HTR-8/SVneo (cell line): ENCODE data around the gene RNF141.

Experiments
- DNase-seq: peaks from one replicate; pipeline ENCODE4 v3.0.0; 2011; ENCODE audit warnings: low spot score, mixed read lengths; ENCODE audit not compliant: insufficient read length
- FAIRE-seq: peaks from 2 replicates; lab custom pipeline; 2011; peaks lifted over from hg19 to GRCh38; lab: Jason Lieb, UNC

The RNF141 gene

DNA sequence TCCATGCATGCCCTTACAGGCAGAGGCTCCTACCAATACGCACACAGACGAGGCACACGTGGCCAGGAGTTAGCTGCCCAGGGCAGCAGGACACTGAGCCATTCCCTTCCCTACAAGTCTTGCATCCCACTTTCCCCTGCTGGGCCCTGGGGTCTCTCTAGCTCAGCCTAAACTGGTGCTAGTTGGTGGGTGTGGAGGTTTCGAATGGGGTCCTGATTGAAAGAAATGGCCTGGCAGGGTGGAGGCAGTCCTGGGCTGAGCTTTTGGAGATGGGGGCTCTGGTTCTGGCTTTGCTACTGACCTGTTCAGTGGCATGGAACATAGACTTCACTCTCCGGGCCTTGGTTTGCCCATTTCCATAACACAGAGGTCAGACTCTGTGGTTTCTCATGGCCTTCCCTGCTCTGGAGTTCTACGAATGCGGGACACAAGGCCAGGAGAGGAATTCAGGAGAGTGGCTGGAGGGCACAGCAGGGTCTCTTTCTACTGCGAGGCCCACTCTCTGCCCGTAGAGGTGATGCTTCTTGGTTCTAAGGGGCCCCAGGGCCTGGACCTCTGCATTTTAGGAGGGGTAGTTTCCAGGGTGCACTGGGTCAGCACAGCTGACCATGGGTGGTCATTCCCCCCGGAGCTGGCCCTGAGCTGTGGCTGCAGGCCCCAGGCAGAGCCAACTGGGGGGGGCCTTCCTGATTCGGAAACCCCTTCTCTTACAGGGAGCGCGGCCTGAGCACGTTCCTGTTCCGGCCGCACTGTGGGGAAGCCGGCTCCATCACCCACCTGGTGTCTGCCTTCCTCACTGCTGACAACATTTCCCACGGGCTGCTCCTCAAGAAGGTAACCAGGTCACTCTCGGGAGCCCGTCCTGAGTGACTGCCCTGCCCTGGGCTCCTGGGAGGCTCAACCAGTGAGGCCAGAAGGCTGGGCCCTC is 40.0 kb downstream of the RNF141 start:
- no peak for FAIRE-seq
- DNase-seq, result no peak

DNA sequence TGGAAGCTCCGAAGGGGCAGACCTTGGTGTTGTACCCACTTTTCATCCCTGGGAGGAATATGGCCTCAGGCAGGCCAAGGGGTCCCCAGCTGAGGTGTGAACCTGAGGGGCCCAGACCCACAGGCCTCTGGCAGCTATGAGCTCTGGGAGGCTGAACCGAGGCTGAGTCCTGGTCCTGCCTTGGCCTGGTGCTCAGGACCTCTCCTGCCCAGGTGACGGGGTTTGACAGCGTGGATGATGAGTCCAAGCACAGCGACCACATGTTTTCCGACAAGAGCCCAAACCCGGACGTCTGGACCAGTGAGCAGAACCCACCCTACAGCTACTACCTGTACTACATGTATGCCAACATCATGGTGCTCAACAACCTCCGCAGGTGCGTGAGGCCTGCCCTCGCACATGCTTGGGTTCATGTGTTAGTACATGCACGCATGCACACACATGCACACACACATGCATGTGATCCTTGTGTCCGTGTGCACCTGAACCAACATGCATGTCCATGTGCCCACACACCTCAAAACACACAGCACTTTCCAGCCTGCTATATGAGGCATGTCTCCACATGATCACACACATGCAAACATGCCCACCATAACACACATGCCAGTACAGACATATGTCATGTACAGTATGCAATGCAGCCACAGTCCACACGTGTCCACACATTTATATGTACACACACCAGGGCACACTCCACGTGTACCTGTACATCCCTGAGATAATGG is 40.9 kb downstream of the RNF141 start:
- DNase-seq, result no peak

DNA sequence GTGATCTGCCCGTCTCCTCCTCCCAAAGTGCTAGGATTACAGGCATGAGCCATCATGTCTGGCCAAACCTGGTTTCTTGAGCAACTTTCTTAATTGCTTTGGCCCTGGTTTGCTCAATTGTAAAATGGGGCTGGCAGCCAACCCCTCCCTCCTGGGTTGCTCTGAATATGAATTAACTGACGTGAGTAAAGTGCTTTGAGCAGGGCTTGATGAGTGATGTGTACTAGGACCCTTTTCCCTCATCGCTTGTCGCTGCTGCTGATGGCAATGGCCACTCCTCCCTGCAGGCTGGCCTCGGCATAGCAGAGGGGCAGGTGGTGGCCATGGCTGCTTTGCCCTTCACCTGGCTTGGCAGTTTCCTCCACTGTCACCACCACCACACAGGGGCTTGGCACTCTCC is 41.5 kb downstream of the RNF141 start:
- no peak for FAIRE-seq
- no peak for DNase-seq

More for the DNA sequence above, 40.9 kb downstream of the RNF141 start:
- FAIRE-seq, result peak; percentile 95

DNA sequence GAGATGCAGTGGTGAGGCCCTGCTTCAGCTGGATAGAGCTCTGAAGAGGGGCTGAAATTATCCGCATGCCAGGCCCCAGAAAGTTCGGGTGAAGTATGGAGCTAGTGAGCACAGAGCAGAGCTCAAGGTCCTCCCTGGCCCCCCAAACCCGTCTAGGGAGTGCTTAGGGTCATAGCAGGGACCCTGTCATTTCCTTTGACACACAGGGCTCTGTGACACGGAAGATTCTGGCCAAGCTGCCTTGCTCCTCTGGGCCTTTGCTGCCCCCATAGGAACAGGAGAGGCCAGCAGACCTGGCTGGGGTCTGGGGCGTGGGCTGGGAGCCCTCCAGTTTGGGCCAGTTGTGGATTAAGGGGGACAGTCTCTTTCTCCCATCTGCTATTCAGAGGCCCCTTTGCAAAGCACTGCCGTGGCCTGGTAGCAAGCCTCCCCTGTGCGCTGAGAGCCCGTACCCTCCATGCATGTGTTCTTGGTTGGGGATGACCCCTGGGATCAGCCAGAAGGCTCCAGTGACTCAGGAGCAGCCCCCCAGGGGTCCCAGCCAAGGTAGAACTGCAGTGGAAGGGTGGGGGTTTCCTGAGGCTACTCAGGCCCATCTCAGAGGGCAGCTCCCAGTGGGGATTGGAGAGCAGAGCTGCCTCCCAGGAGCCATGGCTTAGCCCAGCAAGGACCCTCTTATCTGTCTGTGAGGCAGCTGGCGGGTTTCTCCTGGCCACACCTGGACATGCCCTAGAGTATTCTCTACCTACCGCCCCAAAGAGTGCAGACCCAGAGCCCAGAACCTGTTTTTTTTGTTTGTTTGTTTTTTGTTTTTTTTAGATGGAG is 42.3 kb downstream of the RNF141 start:
- DNase-seq (no peak), FAIRE-seq (no peak)

DNA sequence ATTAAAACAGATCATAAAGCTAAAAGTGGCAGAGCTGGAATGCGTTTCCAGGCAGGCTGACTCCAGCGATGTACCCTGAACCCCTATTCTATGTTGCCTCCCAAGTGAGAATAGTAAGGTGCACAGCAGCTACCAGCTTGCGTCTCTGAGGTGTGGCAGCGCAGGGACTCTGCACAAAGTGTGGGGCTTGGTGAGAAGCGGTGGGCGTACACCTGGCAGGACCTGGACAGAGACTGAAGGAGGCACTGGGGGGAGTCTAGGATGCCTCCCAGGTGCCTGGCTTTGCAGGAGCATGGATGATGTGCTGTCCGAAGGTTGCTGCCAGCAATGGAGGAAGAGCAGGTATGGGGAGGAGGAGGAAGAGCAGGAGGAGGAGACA is 43.0 kb downstream of the RNF141 start:
- DNase-seq (no peak), FAIRE-seq (no peak)

DNA sequence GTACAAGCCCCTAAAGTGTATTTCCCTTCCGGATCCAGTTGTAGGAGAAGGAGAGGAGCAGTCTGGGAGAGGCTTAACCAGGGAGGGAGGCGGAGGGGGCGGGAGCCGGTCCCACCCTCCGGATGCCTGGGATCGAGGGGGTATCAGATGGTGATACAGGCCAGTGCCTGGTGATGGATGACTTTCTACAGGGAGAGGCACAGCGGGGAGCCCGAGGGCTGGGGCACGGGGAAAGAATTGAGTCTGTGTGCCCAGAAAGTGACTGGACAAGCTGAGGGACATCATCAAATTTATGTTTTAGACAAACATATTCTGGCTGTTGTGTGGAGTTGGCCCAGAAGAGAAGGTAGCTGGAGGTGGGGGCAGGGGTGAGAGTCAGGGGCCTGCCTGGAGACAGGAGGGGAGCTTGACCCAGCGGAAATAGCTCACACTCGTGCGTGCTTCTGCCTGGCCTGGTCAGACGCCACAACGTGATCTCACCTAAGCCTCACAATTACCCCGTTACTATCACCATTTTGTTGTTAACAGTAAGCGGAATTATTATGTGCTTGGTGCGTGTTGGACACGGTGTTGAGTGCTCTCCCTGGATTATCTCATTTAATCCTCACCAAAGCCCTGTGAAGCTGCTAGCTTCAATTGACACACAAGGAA is 43.5 kb downstream of the RNF141 start:
- DNase-seq (no peak), FAIRE-seq (no peak)

DNA sequence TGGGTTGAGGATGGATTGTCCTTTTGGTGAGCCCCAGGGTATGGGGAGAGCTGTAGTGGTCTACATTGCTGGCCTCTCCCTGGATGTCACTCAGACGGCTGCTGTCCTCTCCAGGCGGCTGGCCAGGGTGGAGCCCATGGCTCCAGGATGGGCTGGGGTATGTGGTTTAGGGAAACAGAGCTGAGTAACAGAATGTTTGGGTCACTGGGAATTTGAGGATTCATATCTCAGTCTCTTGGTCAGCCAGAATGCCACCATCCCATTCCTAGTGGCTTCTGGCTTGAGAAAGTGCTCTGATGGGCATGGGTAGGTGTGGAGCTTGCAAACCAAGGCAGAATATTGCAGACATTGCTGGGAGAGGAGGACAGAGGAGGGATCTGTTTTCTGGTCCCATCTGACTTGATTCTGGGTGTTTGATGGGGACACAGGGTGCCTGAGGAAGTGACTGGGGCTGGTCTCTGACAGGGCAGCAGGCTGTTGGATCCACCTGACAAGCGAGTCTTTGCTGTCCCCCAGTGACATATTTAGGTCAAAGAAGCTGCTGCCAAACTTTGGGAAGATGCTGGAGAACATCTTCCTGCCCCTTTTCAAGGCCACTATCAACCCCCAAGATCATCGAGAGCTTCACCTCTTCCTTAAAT is 44.6 kb downstream of the RNF141 start:
- FAIRE-seq (no peak), DNase-seq (no peak)

DNA sequence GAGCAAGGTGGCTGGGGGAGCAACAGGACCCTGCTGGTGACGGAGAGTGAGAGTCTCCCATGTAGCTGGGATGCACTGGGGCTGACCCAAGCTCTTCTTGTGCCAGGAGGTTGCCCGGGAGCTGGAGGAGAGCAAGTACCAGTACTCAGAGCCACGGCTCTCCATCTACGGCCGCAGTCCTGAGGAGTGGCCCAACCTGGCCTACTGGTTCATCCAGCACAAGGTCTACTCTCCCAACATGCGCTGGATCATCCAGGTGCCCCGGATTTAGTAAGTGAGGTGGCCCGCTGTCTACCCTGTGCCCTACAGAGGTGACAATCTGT is 45.6 kb downstream of the RNF141 start:
- DNase-seq, result no peak
- FAIRE-seq, result no peak

DNA sequence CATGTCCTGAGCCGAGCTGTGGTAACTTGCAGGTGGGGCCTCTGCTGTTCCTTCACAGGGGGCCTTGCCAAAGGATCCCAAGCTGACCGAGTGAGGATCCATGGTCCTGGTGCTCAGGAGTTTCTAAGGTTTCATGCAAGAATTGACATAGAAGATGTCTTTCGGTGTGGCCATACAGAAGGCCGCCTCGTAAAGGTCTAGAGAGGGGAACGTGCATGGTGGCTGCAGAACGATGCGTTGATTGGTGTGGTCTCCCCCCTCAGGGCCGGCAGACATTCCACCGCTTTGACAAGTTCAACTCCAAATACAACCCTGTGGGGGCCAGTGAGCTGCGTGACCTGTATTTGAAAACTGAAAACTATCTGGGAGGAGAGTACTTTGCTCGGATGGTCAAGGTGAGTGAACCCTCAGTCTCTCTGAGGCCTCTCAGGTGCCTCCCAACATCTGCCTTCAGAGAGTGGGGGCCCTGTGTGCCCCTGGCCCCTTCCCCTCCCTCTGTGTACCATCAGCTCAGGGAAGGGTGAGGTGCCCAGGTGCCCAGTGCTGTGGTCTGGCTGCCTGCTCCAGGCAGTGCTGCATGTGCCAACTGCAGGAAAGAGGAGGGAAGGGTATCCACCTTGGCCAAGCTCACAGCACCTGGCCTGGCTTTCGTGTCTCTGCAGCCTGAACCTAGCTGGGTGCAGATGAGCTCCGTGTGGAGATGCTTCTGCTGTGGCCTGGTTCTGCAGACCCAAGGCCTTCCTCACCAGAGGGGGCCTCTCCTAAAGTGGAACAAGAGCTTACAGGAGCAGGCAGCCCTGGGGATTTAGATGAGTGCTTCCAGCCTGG is 46.1 kb downstream of the RNF141 start:
- DNase-seq (no peak), FAIRE-seq (peak; percentile 9)

DNA sequence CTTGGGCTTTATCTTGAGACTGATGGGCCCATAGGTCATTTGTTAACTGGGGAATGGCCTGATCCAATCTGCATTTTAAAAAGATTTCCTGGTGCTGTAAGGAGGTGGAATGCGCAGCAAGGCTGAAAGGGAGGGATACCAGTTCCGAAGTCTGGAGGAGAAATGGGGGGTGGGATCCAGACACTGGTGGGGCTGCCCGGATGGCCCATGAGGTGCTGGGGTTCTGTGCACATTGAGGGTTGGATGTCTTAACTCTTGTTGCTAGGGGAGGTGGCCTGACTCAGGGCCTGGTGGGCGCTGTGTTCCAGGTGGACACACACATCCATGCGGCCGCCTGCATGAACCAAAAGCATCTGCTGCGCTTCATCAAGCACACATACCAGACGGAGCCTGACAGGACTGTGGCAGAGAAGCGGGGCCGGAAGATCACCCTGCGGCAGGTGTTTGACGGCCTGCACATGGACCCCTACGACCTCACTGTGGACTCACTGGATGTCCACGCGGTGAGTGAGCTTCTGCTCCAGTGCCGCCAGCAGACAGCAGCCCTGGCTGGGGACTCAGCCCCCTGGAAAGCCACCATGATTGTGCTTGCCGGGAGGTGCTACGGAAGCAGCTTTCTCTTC is 47.8 kb downstream of the RNF141 start:
- DNase-seq, result no peak
- no peak for FAIRE-seq

DNA sequence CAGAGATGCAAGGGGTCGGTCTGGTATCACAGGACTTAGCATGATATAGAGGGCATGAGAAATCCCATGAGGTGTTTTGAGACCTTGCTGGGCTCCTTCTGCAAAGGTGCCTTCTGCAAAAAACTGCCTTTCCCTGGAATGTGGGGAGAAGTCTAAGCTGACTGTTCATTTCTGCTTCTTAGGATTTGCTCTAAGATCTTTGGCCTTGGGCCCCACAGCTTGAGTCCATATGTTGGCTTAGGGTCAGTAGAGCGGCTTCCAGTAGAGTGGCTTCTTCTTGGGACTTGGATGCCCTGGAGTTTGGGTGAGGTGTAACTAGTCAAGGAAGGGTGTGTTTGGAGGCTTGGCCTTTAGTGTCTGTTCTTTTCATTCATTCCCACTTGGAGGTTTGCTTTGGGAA is 48.9 kb downstream of the RNF141 start:
- no peak for DNase-seq
- no peak for FAIRE-seq

DNA sequence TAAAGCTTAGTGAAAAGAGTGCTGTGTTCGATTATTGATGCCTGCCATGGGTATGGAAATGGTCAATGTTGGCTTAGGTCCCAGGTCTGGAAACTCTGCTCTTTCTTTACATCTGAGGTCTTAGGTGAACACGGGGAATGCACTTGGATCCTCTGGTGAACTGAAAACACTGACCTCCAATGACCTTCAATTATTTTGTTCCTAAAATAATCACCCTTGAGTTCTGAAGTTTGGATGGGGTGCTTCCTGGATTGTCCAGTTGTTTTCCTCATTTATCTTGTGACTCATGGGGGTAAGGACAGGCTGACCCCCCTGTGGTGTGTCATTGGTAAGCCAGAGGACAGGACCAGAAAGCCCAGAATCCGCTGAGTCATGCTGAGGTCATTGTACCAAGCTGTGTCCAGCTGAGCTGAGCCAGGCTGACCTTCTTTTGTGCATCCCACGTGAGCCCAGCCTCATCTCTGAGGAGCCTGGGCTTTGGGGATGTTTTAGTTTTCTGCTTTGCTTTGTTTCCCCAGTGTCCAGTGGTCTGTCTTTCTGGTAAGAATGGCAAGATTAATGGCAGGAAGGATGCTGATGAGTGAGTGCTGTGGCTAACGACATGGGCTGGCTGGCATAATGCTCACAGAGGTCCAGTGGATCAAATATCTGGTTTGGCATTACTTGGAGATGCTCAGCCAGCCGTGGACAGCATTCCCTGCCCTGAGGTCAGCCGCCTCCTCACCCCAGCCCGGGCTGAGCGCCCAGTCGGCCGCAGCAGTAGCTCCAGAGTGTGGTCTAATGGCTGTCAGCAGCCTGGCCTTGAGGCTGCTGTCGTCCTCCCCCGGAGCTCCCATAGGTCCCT is 50.4 kb downstream of the RNF141 start:
- DNase-seq (peak; percentile 93), FAIRE-seq (peak; percentile 92)

DNA sequence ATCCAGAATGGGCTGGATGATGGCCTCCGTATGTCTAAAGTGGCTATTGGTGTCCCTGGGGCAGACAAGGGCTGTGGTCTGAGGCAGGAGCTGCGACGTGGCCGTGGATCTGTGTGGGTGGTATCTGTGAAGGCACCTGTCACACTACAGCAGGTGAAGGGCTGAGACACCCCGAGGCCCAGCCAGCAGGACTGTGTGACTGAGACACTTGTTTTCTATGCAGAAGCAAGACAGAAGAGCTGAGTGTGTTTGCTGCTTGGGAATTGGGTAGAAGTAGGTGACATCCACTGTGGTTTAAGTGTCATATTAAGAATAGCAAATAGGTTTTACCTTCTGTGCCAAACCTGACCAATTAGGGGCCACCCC is 51.0 kb downstream of the RNF141 start:
- FAIRE-seq (peak; percentile 51), DNase-seq (no peak)

DNA sequence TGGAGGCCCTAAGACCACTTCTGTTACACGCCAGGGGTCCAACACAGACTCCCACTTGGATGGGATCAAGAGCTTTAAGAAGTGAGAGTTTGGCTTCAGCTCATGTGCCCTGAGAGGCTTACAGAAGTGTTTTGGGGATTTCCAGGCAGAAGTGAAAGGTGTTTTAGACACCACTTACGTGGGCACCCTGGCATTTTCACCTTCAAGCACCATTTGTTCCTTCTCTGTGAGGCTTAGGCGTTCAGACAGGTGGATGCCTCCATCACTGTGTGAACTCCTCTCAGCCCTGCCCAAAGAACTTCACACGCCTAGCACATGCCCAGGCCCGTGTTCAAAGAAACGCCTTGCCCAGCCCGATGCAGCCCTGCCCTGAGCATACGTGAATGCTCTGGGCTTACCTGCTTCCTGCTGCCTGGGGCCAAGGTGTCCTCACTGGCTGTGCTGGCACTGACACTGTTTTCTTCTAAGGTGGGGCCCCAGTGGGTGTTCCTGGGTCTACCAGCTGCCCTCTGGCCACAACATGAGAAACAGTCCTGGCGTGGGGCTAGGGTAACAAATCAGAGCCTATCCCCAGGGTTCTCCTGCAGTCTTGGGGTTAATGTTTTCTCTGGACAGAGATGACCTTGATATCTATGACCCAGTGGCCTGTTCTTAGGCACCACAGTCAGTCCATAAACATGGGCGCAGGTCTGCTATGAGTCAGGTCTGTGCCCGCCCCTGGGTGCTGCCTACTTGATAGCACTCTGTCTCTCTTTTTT is 51.9 kb downstream of the RNF141 start:
- no peak for FAIRE-seq
- no peak for DNase-seq

DNA sequence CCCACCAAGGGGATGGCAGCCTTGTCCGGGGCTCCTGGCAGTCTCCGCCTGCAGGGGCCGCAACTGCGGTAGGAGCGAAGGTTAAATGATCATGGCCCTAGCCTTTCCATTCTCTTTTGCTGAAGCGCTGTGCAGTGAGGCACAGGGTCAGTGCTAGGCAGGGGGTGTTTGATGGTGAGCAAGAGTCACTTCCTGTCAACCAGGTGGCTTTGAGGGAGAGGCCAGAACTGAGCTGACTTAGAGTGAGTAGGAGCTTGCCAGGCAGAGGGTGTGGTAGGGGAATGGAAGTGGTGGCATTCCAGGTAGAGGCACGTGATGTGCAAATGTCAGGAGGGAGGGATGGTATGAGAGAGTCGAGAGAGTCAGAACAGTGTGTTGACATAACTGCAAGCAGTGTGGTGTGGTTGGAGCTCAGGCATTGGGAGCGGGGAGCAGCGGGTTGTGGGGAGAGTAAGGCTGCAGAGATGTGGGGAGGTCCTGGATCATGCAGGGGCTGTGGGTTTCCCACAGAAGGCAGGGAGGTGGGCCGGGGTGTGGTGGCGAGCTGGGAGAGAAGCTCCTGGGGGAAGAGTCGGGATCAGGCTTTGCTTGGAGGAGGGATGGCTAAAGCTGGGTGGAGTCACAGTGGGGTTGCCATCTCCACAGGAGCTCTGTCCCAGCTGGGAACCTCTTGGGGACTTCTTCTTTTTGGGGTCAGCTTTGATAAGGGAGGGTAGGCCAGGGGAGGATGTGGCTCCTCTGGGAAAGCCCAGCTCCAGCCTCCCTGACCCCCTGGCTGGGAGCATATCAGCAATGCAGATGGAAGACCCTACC is 52.7 kb downstream of the RNF141 start:
- FAIRE-seq, result no peak

DNA sequence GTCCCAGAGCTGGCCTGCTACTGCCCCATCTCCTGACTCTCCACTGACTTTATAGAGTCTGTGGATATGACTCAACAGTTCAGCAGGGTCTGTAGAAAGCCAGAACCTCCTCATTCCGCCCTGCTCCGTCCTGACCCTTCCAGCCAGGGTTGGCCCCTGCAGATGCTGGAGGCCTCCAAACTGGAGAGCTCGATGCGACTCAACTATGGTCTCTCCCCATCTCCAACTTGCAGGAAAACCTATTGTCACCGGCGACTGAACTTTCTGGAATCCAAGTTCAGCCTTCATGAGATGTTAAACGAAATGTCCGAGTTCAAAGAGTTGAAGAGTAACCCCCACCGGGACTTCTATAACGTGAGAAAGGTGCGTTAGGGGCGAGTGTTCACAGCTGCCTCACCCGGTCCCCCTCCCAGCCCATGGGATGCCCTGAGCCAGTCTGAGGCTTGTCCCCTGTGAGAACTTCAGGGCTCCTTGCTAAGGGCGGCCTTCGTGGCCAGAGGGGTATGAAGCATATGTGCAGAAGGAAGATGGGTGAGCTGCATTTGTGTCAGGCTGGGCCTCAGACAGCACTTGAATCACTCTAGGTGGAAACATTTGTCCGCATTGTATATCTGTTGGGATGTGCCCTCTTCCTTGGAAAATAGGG is 53.9 kb downstream of the RNF141 start:
- FAIRE-seq (no peak), DNase-seq (no peak)

More for the DNA sequence above, 52.7 kb downstream of the RNF141 start:
- DNase-seq, result no peak
